ENCODE results near the gene AVL9. TPM values are rescaled to one million over a fixed set of nuclear protein-coding genes. Genes with fewer than 3 reads are reported as not detected.
"Not testable (repeated sequence)": the region's sequence is repeated elsewhere in the genome, so short reads cannot be mapped to it uniquely, and the experiment has no call there.

Gene AVL9
- total RNA-seq, 1 donor from 2014 or later, result 35.2 TPM

DNA sequence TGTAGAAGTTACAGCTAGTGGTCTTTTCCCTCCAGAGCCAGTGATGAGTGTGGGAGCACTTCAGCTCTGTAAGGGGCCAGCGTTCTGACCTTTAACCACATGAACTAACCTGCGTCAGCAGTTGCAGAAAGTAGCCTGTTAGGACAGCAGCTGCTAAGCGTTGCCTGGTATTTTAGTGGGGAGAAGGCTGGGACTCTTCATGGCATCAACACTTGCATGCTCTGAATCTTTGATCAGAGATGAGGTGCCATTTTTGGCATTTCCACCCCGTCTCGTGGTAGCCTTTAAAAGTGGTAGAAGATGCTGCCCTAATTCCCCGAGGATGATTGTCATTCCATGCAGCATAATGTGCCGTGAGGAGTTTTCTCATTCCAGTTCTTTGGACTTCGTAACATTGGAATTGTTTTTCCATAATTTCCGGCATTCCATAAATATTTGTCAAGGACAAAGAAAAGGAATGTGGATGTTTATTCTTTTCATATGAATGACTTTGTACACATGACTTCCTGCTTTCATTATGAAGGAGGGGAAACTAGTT, 92.2 kb downstream of the AVL9 start:
- peak; percentile 63 to 70 for DNase-seq (ENCODE audit: low read depth in 2 of 2)

DNA sequence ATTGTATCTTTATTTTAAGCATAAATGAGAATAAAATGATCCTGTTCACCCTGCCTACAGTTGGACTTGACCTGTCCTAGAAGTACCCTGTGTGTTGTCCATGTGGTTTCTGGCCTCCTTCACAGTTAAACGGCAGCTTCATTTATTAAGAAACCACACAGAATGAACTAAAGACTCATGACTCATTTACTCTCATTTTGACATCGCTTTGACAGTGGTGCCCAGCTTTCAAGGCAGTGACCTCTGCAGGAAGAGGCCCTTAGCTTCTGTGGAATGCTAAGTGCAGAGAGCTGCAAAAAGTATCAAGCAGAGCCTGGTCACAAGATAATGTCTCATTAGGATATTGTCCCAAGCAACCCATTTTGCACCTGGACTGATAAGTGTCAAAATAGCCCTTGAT, 93.4 kb downstream of the AVL9 start:
- peak in 1 of 2 donors; percentile 79 for DNase-seq (ENCODE audit: low read depth in 2 of 2)

DNA sequence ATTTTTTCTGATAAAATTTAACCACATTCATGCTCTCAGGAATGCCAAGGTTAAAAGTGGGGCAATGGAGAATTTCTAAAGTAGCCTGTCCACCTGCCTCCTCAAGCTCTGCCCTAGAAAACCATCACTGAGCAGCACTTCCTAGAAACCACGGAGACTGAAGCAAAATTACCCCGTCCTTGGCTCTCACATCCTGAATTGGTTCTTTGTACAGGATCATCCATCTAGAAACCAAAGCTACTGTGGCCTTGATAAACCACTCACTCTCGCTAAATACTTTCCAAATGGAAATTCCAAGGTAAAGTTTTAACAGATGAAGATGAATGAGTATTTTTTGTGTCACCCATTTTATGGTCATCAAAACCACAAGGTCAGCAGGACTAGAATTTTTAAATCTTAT, 96.6 kb downstream of the AVL9 start:
- no peak for DNase-seq (ENCODE audit: low read depth in 2 of 2)

DNA sequence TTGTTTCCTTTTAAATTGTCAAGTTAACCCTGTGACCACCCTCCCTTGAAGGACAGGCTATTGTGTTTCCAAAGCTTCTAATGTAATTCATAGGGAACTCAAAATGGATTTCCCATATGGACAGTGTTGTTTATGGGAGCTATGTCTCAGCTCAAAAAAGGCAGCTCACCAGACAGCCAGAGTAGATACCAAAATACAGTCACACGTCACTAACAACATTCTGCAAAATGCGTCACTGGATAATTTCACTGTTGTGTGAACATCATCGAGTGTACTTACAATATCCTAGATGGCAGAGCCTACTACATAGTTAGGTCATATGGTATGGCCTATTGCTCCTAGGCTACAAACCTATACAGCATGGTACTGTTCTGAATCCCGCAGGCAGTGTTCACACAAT, 97.4 kb downstream of the AVL9 start:
- no peak for DNase-seq (ENCODE audit: low read depth in 2 of 2)

DNA sequence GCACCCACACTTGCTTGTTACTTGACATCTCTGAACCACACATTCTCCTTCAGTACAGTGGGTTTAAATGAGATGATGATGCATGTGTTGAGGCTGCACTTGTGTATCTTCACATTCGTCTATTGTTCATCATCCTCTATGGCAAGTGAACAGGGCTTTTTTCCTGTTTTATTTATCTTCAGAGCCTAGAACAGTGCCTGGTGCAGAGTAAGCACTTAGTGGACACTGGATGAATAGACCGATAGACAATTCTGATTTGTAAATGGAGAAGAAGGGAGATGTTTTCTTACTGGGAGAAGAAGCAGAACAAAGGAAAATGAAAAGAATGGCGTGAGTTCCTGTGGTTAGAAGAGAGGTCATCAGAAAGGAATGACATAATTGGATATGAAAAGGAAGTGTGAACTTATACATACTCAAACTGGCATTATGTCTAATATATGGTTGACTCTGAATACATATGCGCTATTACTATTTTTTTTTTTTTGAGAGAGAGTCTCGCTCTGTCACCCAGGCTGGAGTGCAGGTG, 99.7 kb downstream of the AVL9 start:
- DNase-seq (ENCODE audit: low read depth in 2 of 2), result no peak

DNA sequence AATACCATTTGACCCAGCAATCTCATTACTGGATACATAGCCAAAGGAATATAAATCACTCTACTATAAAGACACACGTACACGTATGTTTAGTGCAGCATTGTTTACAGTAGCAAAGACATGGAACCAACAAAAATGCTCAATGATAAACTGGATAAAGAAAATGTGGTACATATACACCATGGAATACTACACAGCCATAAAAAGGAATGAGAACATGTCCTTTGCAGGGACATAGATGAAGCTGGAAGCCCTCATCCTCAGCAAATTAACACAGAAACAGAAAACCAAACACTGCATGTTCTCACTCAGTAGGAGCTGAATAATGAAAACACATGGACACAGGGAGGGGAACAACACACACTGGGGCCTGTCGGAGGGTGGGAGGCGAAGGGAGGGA, 105.9 kb downstream of the AVL9 start:
- DNase-seq (ENCODE audit: low read depth in 2 of 2), result not testable (repeated sequence)

DNA sequence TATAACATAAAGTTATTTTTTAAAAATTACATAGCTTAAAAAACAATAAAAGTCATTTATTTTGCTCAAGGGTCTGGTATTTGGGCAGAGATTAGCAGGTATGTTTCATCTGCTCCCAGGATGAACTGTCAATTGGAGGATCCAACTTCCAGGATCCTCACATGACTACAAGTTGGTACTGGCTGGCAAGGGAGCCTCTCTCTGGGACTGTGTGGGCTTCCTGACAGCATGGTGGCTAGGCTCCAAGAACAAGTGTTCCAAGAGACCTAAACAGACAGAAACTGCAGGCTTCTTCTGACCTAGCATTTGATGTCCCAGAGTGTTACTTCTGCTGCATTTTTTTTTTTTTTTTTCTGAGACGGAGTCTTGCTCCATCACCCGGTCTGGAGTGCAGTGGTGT, 107.2 kb downstream of the AVL9 start:
- no peak for DNase-seq (ENCODE audit: low read depth in 2 of 2)

DNA sequence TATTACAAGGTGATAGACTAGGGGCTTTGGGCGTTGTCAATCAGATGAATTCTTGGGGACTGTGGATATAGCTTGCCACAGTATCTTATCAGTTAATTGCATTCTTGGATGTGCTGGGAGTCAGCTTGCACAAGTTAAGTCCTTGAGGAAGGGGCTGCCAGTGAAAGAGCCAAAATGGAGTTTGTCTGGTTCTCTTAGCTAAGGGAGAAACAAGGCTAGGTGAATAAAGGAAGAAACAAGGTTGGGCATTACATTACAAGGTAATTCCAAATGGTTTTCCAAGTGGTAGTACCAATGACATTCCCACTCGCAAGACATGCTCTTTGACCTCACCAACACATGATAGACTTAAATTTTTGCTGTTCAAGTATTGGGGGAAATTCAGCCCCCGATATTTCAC, 108.2 kb downstream of the AVL9 start:
- not testable (repeated sequence) for DNase-seq (ENCODE audit: low read depth in 2 of 2)

DNA sequence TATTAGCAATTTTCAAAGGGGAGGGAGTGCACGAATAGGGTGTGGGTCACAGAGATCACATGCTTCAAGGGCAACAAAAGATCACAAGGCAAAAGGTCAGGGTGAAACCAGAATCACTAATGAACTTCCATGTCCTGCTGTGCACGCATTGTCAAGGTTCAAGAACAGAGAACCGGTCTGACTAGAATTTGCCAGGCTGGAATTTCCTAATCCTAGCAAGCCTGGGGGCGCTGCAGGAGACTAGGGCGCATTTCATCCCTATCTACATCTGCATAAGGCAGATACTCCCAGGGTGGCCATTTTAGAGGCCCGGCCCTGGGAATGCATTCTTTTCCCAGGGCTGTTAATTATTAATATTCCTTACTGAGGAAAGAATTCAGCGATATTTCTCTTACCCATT, 108.8 kb downstream of the AVL9 start:
- DNase-seq (ENCODE audit: low read depth in 2 of 2), result not testable (repeated sequence)

DNA sequence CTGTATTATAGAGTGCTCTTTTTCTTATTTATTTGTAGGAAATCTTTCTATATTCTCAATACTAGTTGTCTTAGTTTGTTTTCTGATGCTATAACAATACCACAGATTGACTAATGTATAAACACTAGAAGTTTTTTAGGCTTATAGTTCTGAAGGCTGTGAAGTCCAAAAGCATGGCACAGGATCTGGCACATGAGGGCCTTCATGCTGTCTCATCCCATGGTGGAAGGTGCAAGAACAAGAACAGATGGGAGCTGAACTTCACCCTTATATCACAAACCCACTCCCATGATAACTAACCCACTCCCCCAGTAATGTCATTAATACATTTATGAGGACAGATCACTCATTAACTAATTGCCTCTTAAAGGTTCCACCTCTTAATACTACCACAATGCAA, 109.7 kb downstream of the AVL9 start:
- no peak for DNase-seq (ENCODE audit: low read depth in 2 of 2)

DNA sequence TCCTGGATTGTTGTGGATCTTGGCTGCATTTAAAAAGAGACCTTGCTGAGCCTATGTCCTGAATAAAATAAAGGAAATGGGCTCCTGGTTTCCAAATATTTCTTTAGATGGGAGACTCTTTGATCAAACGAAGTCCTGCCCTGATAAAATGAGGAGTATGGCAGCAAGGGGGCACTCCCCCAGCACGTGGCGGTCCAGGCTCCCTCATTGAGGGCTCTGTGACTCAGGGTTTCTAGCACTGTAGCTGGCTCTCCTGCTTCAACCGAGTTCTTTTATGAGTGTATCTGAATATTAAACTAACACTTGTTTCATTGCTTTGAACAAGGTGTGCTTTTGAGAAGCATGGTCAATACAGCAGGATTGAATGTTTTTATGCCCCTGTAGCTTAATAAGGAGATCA, 114.2 kb downstream of the AVL9 start:
- no peak for DNase-seq (ENCODE audit: low read depth in 2 of 2)

DNA sequence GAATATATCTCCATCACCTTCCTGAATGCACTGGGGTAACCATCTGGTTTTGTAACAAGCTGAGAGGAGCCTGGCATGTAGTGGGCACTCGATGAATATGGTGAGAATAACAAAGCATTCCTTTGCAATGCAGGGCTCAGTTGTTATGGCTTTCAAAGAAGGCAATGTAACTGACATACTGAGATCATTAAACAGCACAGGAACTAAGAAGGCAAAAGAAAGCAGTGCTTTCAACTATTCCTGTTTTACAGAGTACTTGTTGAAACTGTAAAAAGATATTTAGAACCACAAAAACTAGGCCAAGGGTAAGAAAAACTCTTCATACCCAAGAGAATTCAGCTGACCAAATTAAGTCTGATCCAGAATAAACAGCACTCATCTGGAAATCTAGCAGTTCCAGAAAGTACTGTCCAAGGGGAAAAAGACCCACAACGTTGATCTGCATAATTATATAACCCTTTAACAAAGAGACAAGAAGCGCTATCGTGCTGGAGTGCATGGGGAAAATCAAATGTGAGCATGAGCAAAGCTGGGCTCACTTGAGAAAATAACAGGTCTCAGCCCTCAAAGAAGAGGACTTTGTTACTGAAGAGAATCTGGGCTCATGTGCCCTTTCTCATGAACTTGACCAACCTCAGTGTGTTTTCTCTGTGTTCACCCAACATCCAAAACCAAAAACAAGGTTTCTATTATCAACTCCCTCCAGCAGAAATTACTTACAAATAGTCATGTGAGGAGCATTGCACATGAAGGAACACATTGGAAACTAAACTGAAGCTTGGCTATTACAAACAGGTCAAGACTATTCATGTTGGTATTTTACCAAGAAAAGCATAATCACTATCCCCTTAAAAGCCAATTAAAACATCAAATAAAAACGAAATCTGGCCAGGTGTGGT, 116.2 kb downstream of the AVL9 start:
- no peak for DNase-seq (ENCODE audit: low read depth in 2 of 2)

DNA sequence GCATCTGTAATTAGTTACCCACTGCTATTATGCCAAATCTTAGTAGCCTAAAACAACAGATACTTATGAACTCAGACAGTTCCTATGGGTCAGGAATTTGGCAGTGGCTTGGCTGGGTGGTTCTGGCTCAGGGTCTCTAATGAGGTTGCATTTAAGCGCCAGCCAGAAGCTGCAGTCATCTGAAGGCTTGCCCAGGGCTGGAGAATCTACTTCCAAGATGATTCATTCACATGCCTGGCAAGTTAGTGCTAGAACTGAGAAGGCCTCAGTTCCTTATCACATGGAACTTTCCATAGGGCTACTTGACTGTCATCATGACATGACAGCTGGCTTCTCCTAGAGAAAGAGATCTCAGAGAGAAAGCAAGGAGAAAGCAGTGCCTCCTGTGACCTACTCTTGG, 121.3 kb downstream of the AVL9 start:
- DNase-seq (ENCODE audit: low read depth in 2 of 2), result peak in 1 of 2 donors; percentile 29

DNA sequence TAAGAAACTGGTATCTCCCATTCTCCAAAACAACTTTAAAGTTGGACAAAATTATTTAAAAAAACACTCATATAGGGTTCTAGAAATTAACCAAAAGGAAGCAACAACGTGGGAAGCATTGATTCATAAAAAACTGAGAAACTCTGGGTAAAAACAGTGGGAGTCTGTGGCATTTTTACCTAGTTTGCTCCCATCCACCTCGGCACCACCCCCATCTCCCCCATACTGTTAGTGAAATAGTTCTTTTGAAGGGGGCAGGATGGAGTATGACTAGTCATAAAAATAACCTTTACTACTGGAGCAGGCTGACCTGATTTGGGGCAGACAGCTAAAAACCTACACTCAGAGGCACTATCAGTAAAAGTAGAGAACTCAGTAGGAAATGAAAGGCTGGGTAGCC, 123.2 kb downstream of the AVL9 start:
- no peak for DNase-seq (ENCODE audit: low read depth in 2 of 2)

DNA sequence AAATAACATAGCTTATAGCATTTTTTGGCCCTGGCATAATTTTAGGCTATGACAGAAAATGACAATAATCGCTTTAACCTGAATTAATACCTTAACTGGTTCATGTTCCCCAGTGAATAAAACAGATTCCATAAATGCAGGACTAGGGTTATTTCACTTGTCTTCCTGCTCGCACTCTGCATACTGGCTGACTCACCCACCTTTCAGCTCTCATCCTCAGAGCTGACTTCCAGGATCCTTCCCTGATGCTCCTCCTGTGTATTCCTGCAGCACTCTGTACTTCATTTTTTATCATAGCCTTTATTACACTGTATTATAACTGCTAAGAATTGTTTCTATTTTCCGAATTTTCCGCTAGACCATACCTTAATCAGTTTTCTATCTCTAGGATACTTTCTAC, 123.7 kb downstream of the AVL9 start:
- no peak for DNase-seq (ENCODE audit: low read depth in 2 of 2)

DNA sequence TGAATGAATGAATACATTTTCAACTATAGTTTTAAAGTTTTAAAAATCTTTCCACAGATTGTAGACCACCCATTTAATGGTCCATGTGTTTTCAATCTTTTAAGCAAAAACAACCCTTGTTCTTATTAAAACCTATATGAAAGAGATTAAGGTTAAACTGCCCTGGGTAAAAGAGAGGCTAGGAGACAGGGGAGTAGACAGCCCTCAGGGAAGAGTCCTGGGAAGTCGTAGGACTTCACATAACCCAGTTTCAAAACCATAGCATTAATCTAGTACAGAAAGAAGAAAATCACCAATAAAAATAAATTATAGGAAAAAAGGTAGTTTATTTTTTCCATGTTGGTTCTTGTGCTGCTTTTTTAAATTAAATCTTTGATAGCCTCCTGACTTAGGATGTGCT, 124.1 kb downstream of the AVL9 start:
- not testable (repeated sequence) for DNase-seq (ENCODE audit: low read depth in 2 of 2)

DNA sequence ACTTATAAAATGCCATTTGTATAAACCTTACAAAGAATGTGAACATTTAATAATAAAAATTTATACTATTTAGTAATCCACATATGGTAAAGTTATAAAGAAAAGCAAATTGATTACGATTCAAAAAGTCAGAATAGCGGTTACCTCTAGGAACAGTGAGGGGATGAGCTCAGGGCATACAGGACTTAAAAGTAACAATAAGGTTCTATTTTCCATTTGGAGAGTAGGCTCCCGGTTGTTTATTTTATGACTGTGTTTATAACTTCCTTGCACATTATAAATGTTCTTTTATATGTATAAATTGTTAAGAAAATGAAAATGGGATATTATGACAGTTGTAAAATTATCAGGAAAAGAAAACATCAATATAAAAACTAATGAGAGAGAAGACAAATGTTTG, 135.7 kb downstream of the AVL9 start:
- no peak for DNase-seq (ENCODE audit: low read depth in 2 of 2)

DNA sequence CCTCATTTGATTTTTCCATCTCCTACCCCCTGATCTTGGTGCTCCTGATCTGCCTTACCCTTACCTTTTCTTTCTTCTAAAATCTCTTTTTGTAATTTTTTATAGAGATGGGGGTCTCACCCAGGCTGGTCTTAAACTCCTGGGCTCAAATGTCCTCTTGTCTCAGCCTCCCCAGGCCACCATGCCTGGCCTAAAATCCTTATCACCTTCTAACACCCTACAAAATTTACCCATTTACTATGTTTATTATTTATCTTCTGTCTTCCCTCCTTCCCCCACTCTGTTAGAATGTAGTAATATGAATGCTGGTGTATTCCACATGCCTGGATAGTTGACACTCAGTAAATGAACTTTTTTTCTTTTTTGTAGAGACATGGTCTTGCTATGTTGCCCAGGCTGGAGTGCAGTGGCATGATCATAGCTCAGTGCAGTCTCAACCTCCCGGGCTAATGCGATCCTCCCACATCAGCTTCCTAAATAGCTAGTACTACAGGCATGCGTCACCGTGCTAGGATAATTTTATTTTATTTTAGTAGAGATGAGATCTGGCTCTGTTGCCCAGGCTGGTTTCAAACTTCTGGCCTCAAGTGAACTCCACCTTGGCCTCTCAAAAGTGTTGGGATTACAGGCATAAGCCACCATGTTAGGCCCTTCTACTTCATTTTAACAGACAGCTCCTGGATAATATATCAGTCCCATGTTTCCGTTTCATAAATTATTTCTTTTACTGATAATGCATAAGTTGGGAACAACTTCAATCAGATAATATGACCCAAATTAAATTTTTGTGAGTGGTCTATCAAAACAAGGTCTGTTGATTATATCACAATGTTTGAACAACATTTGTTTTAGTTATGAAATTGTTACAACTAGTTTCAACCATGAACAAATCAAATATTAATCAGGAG, 136.6 kb downstream of the AVL9 start:
- not testable (repeated sequence) for DNase-seq (ENCODE audit: low read depth in 2 of 2)

DNA sequence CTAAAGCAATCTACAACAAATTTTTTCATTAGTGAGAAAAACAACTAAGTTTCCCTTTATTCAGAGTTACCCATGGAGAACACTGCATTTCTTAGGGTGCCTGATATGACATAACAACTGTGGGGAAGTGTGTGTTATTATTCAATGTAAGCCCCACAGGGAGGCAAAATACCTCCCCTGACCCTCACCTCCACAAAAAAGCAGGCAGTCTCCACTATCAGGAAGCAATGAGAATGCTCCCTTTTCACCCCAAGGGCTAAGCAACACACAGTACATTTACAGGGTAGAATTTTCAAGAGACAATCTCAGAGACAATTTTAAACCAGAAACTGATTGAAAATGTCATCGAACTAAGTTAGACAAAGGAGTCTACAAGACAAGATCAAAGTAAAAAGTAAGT, 138.2 kb downstream of the AVL9 start:
- not testable (repeated sequence) for DNase-seq (ENCODE audit: low read depth in 2 of 2)

DNA sequence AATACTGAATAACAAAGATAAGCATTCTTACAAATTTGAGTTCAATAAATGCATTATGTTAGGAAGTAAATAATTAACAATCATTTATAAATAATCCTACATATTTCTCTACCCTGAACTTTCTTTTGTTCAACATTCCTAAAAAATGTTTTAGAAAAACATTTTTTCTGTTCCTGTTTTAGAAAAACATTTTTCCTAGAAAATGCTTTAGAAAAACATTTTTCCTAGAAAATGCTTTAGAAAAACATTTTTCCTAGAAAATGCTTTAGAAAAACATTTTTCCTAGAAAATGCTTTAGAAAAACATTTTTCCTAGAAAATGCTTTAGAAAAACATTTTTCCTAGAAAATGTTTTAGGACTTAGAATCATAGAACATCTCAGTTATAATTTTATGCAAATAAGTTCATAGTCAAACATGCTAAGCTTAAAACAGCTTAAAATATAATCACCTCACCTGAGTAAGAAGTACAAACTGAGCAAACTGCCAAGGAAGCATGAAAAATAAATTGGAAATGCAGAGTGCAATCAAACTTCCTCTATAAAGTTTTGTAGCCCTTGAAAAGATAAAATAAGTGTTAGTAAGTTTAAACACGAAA, 139.6 kb downstream of the AVL9 start:
- DNase-seq (ENCODE audit: low read depth in 2 of 2), result not testable (repeated sequence)

DNA sequence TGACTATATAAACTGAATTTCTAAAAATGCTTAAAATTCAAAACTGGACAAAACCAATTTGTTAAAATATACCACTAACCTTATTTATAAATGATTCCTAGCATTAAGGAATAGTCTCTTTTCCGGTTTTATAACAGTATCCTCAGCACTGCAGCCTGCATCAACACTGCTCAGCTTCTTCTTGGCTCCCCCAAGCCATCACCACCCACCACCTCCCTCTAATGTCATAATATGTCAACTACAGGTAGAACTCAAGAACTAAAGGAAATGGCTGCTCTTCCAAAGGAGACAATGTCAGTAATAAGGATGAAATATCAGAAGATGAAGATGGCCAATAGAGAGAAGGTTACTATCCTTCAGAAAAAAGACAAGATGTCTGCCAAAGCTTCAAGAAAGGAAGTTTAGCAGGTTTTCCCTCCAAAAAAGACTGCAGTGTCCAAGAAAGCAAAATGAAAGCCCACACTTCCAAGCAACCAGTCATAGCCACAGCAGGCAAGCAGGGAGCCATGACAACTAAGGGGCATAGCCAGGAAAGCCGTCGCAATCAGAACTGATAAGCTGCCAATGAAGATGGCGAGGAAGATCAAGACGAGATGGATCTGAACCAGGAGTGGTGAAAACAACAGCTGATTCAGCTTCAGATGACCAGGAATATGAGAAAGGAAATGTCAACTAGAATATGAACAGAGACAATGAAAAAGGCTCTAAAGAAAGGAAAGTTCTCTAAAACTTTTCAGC, 141.6 kb downstream of the AVL9 start:
- DNase-seq (ENCODE audit: low read depth in 2 of 2), result not testable (repeated sequence)

All from dermis microvascular lymphatic vessel endothelial cell (primary cell).